HepG2 (cell line): ENCODE results near the gene SFXN5. TPM values are rescaled to one million over a fixed set of nuclear protein-coding genes. Genes with fewer than 3 reads are reported as not detected.

Experiments
- AFF4 ChIP-seq: sonication (generic); formaldehyde crosslinking; IDR thresholded peaks from 2 replicates; pipeline ENCODE4 v1.4.0; 2020; ENCODE audit warnings: missing genetic modification reagents
- BRCA1 ChIP-seq: sonication (generic); formaldehyde crosslinking; IDR thresholded peaks from 2 replicates; pipeline ENCODE4 v1.4.0; 2020; ENCODE audit warnings: missing genetic modification reagents
- FOXM1 ChIP-seq: sonication (generic); formaldehyde crosslinking; IDR thresholded peaks from 2 replicates; pipeline ENCODE4 v1.5.0; 2020; ENCODE audit warnings: missing genetic modification reagents
- IKZF5 ChIP-seq: IDR thresholded peaks from 2 replicates; pipeline ENCODE4 v1.6.1; 2018; ENCODE audit warnings: missing genetic modification reagents, mild to moderate bottlenecking, missing compliant biosample characterization
- IRX3 ChIP-seq: sonication (generic); formaldehyde crosslinking; IDR thresholded peaks from 2 replicates; pipeline ENCODE4 v1.8.1; 2023; ENCODE audit warnings: mild to moderate bottlenecking, low read depth, missing genetic modification reagents, borderline replicate concordance
- MAZ ChIP-seq, 2 experiments: sonication (generic) in 1 of 2; formaldehyde crosslinking in 1 of 2; IDR thresholded peaks; 2 replicates each; pipeline versions ENCODE4 v1.5.0 to v1.6.1; 2012 to 2020; ENCODE audit warnings: low read depth in 2 of 2, mild to moderate bottlenecking in 2 of 2, borderline replicate concordance in 1 of 2, improper control_type of control experiment in 1 of 2, low read length in 1 of 2, missing genetic modification reagents in 1 of 2, moderate library complexity in 1 of 2
- MXI1 ChIP-seq: IDR thresholded peaks from 3 replicates; pipeline ENCODE4 v1.6.1; 2012; ENCODE audit warnings: low read depth, low read length, inconsistent platforms, borderline replicate concordance
- NFYB ChIP-seq: sonication (generic); formaldehyde crosslinking; IDR thresholded peaks from 2 replicates; pipeline ENCODE4 v1.4.0; 2020; ENCODE audit warnings: missing genetic modification reagents
- NKX3-1 ChIP-seq: sonication (generic); formaldehyde crosslinking; IDR thresholded peaks from 2 replicates; pipeline ENCODE4 v1.5.0; 2020; ENCODE audit warnings: missing genetic modification reagents
- POLR2A ChIP-seq, 2 experiments: IDR thresholded peaks; 2 replicates each; pipeline ENCODE4 v1.6.1; 2011; ENCODE audit warnings: low read depth in 2 of 2, low read length in 2 of 2, mild to moderate bottlenecking in 1 of 2, moderate library complexity in 1 of 2; ENCODE audit not compliant: insufficient read depth in 1 of 2
- RBM39 ChIP-seq: fragments of 200-400 bp; formaldehyde crosslinking; IDR thresholded peaks from one replicate; pipeline ENCODE4 v1.6.1; 2018; ENCODE audit warnings: antibody characterized with exemption, mild to moderate bottlenecking, low read depth, low read length; ENCODE audit not compliant: poor library complexity, severe bottlenecking
- ZFY ChIP-seq: sonication (generic); formaldehyde crosslinking; IDR thresholded peaks from 2 replicates; pipeline ENCODE4 v1.4.0; 2020; ENCODE audit warnings: missing genetic modification reagents
- ZNF20 ChIP-seq: sonication (generic); formaldehyde crosslinking; IDR thresholded peaks from 2 replicates; pipeline ENCODE4 v1.4.0; 2020; ENCODE audit warnings: mild to moderate bottlenecking, moderate library complexity, missing genetic modification reagents
- ZNF496 ChIP-seq: sonication (generic); formaldehyde crosslinking; IDR thresholded peaks from 2 replicates; pipeline ENCODE4 v1.8.1; 2023; ENCODE audit warnings: mild to moderate bottlenecking, moderate library complexity, missing genetic modification reagents; ENCODE audit not compliant: insufficient replicate concordance
- ZNF577 ChIP-seq: sonication (generic); formaldehyde crosslinking; IDR thresholded peaks from 2 replicates; pipeline ENCODE4 v1.4.0; 2020; ENCODE audit warnings: mild to moderate bottlenecking, low read depth, missing genetic modification reagents, borderline replicate concordance
- ZNF878 ChIP-seq: sonication (generic); formaldehyde crosslinking; IDR thresholded peaks from 2 replicates; pipeline ENCODE4 v1.8.1; 2023; ENCODE audit warnings: mild to moderate bottlenecking, missing genetic modification reagents, moderate library complexity
- ZSCAN22 ChIP-seq: sonication (generic); formaldehyde crosslinking; IDR thresholded peaks from 2 replicates; pipeline ENCODE4 v1.4.0; 2020; ENCODE audit warnings: mild to moderate bottlenecking, missing genetic modification reagents
- ZSCAN29 ChIP-seq: sonication (generic); formaldehyde crosslinking; conservative IDR thresholded peaks from 2 replicates; pipeline ENCODE4 v1.4.0; 2020; ENCODE audit warnings: mild to moderate bottlenecking, missing genetic modification reagents
- polyA plus RNA-seq, 8 experiments: library from polyadenylated mRNA; depleted of rRNA in 3 of 8; stranded (reverse) in 7 of 8; unstranded in 1 of 8; fragments of >200 nt; fragmentation: Illumina TruSeq in 4 of 8; extraction: Trizol in 4 of 8; gene quantifications; 2 replicates each; pipeline versions ENCODE4 v1.2.1 to v1.2.3, GENCODE V29; 2011 to 2016; ENCODE audit warnings: low read depth in 4 of 8, missing spikeins in 1 of 8, mixed read lengths in 1 of 8; ENCODE audit not compliant: insufficient read depth in 1 of 8
- total RNA-seq, 5 experiments: library from RNA; depleted of rRNA; stranded (reverse); fragments of >200 nt; fragmentation: Illumina TruSeq; extraction: Trizol; gene quantifications; 2 replicates each; pipeline ENCODE4 v1.2.3, GENCODE V29; 2016; ENCODE audit warnings: low read depth in 1 of 5
- TF ChIP-seq, protein P1 (sequence below): sonication (generic); formaldehyde crosslinking; IDR thresholded peaks from 2 replicates; pipeline ENCODE4 v1.8.1; 2023; ENCODE audit warnings: missing genetic modification reagents, inconsistent platforms, borderline replicate concordance

SFXN5 gene
- total and polyA plus RNA-seq, 2 of the 13 experiments (the other 11 are each of a cell fraction or from before 2014, with no cell fraction given) = 34.9 to 37.4 TPM

GRCh38 chr2:73070643-73071359 lies 711 bp downstream of the SFXN5 start (continued):
- no peak for TF ChIP-seq IKZF5 (CRISPR knock-in tag)
- TF ChIP-seq ZSCAN22 (CRISPR knock-in tag) = peak; percentile 62; the same call in 1 of the 2 replicates
- TF ChIP-seq RBM39 = no peak
- TF ChIP-seq ZNF20 = no peak
- no peak for TF ChIP-seq IRX3 (CRISPR knock-in tag)
- TF ChIP-seq MXI1 = no peak
- TF ChIP-seq FOXM1 (CRISPR knock-in tag) = no peak
- no peak for TF ChIP-seq AFF4 (CRISPR knock-in tag)
- peak in 1 of 2 experiments; percentile 68; a peak in 2 of 4 replicates for TF ChIP-seq POLR2A (IDR thresholded peaks at IDR 0.05; ENCODE audit: insufficient read depth in 1 of 2, low read depth in 2 of 2, low read length in 2 of 2)
- peak; percentile 25 for TF ChIP-seq ZFY (CRISPR knock-in tag)
- no peak for TF ChIP-seq NFYB
- TF ChIP-seq NKX3-1 = 0 out of 2 replicates have a peak, but pooled peaks have one; percentile 79
- TF ChIP-seq ZNF878 = peak; percentile 64; the same call in 1 of the 2 replicates
- peak; percentile 86; the same call in 1 of the 2 replicates for TF ChIP-seq BRCA1 (CRISPR knock-in tag)
- TF ChIP-seq ZNF496 (CRISPR knock-in tag) = no peak
- 0 out of 2 replicates have a peak, but pooled peaks have one; percentile 53 for TF ChIP-seq MAZ (IDR thresholded peaks at IDR 0.05; ENCODE audit: borderline replicate concordance, low read depth, low read length)
- no peak; the same call in 1 of the 2 replicates for TF ChIP-seq MAZ (CRISPR knock-in tag; IDR thresholded peaks at IDR 0.05; ENCODE audit: low read depth)
- no peak for TF ChIP-seq ZNF577 (CRISPR knock-in tag)
- TF ChIP-seq, protein P1, sequence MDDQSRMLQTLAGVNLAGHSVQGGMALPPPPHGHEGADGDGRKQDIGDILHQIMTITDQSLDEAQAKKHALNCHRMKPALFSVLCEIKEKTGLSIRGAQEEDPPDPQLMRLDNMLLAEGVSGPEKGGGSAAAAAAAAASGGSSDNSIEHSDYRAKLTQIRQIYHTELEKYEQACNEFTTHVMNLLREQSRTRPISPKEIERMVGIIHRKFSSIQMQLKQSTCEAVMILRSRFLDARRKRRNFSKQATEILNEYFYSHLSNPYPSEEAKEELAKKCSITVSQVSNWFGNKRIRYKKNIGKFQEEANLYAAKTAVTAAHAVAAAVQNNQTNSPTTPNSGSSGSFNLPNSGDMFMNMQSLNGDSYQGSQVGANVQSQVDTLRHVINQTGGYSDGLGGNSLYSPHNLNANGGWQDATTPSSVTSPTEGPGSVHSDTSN (CRISPR knock-in tag) = no peak; the same call in 1 of the 2 replicates
- TF ChIP-seq ZSCAN29 (CRISPR knock-in tag) = no peak
